H1 (cell line): ENCODE results near the gene RRH. TPM values are rescaled to one million over a fixed set of nuclear protein-coding genes. Genes with fewer than 3 reads are reported as not detected.

Source experiments
- CTCF ChIA-PET: fragments of 300-600 bp; sonication (Branson Sonifier 250); formaldehyde crosslinking; loops from one replicate; lab custom pipeline; 2021; ENCODE audit not compliant: partially characterized antibody; lab: Charles Lee
- POLR2A ChIA-PET: fragments of 300-600 bp; sonication (Branson Sonifier 250); formaldehyde crosslinking; loops from one replicate; lab custom pipeline; 2021; ENCODE audit warnings: inconsistent platforms; ENCODE audit not compliant: partially characterized antibody; lab: Charles Lee
- DNase-seq, 2 experiments: peaks; one replicate each; pipeline versions ENCODE4 v3.0.0 to v3.0.0-alpha.2; 2010 to 2022; ENCODE audit warnings: low spot score in 2 of 2, low read depth in 1 of 2, mixed read lengths in 1 of 2
- FAIRE-seq: peaks from 2 replicates; lab custom pipeline; 2011; peaks lifted over from hg19 to GRCh38; lab: Jason Lieb, UNC
- H2AFZ ChIP-seq: 2 replicates; pipeline ENCODE4 v1.8.1; 2012; ENCODE audit warnings: low read length, inconsistent platforms
- H2AK5ac ChIP-seq: 2 replicates; pipeline ENCODE4 v1.6.1; 2013; ENCODE audit warnings: low read depth, low read length
- H2BK120ac ChIP-seq: replicated peaks from 2 replicates; pipeline ENCODE3; 2013; ENCODE audit warnings: low read depth, low read length, inconsistent platforms
- H2BK12ac ChIP-seq: 2 replicates; pipeline ENCODE4 v1.6.1; 2013; ENCODE audit warnings: low read depth, low read length
- H2BK15ac ChIP-seq: 2 replicates; pipeline ENCODE4 v1.6.1; 2013; ENCODE audit warnings: low read length
- H2BK20ac ChIP-seq: 2 replicates; pipeline ENCODE4 v1.6.1; 2013; ENCODE audit warnings: low read length
- H2BK5ac ChIP-seq: 2 replicates; pipeline ENCODE4 v1.6.1; 2013; ENCODE audit warnings: low read depth, low read length
- H3K14ac ChIP-seq: 2 replicates; pipeline ENCODE4 v1.6.1; 2013; ENCODE audit warnings: inconsistent platforms; ENCODE audit not compliant: insufficient read length
- H3K18ac ChIP-seq: 2 replicates; pipeline ENCODE4 v1.6.1; 2013; ENCODE audit warnings: low read length; ENCODE audit errors: extremely low read depth
- H3K23ac ChIP-seq: 2 replicates; pipeline ENCODE4 v1.6.1; 2013; ENCODE audit warnings: inconsistent platforms; ENCODE audit not compliant: insufficient read length
- H3K23me2 ChIP-seq: 2 replicates; pipeline ENCODE4 v1.6.1; 2013; ENCODE audit warnings: low read depth, low read length
- H3K27ac ChIP-seq: 2 replicates; pipeline ENCODE4 v1.6.1; 2011; ENCODE audit warnings: low read depth, low read length, inconsistent platforms
- H3K27me3 ChIP-seq, 4 experiments: replicated peaks in 1 of 4; 1 replicate in 1 of 4; 2 replicates in 3 of 4; pipeline versions ENCODE4 v1.6.1 to v1.8.1; 2011 to 2013; ENCODE audit warnings: low read length in 3 of 4, mild to moderate bottlenecking in 3 of 4, inconsistent platforms in 2 of 4, mixed read lengths in 2 of 4, moderate library complexity in 1 of 4; ENCODE audit not compliant: control insufficient read depth in 3 of 4, insufficient read depth in 3 of 4; ENCODE audit errors: extremely low read depth in 1 of 4
- H3K36me3 ChIP-seq, 4 experiments: 2 replicates each; pipeline versions ENCODE4 v1.6.1 to v1.8.1; 2011 to 2013; ENCODE audit warnings: mild to moderate bottlenecking in 4 of 4, low read length in 3 of 4, moderate library complexity in 2 of 4, control low read depth in 1 of 4, inconsistent platforms in 1 of 4; ENCODE audit not compliant: insufficient read depth in 4 of 4, control insufficient read depth in 2 of 4
- H3K4ac ChIP-seq: replicated peaks from 2 replicates; pipeline ENCODE3; 2013; ENCODE audit warnings: low read length, low read depth, mixed read lengths, inconsistent platforms; ENCODE audit not compliant: insufficient read length
- H3K4me1 ChIP-seq, 4 experiments: replicated peaks in 1 of 4; 1 replicate in 1 of 4; 2 replicates in 3 of 4; pipeline versions ENCODE4 v1.6.1 to v1.8.1; 2011 to 2013; ENCODE audit warnings: low read length in 3 of 4, inconsistent platforms in 2 of 4, mixed read lengths in 1 of 4; ENCODE audit not compliant: insufficient read depth in 4 of 4, control insufficient read depth in 3 of 4
- H3K4me2 ChIP-seq, 2 experiments: 2 replicates each; pipeline versions ENCODE4 v1.6.1 to v1.8.1; 2011 to 2013; ENCODE audit warnings: low read depth in 2 of 2, low read length in 2 of 2, control low read depth in 1 of 2, inconsistent platforms in 1 of 2, mild to moderate bottlenecking in 1 of 2; ENCODE audit not compliant: insufficient read depth in 1 of 2
- H3K4me3 ChIP-seq, 4 experiments: fragments of 200-600, 300-600 bp in 1 of 4; sonication (generic), shearing (Covaris generic), sonication (Bioruptor Twin) in 1 of 4; 2 replicates each; pipeline versions ENCODE4 v1.5.1 to v1.8.1; 2011 to 2016; ENCODE audit warnings: low read length in 4 of 4, low read depth in 3 of 4, control low read depth in 2 of 4, inconsistent platforms in 2 of 4, mild to moderate bottlenecking in 2 of 4, mixed read lengths in 1 of 4, moderate library complexity in 1 of 4; ENCODE audit not compliant: insufficient read depth in 2 of 4; ENCODE audit errors: extremely low read depth in 1 of 4
- H3K56ac ChIP-seq: replicated peaks from 2 replicates; pipeline ENCODE3; 2013; ENCODE audit warnings: low read depth, mild to moderate bottlenecking, mixed read lengths, low read length, inconsistent platforms; ENCODE audit not compliant: insufficient read length
- H3K79me1 ChIP-seq: 2 replicates; pipeline ENCODE4 v1.6.1; 2013; ENCODE audit warnings: low read depth, low read length, control low read depth
- H3K79me2 ChIP-seq, 2 experiments: 2 replicates each; pipeline versions ENCODE4 v1.6.1 to v1.8.1; 2012 to 2013; ENCODE audit warnings: low read length in 2 of 2, mild to moderate bottlenecking in 2 of 2, inconsistent platforms in 1 of 2; ENCODE audit not compliant: insufficient read depth in 2 of 2, control insufficient read depth in 1 of 2
- H3K9ac ChIP-seq, 4 experiments: replicated peaks in 1 of 4; 1 replicate in 1 of 4; 2 replicates in 3 of 4; pipeline versions ENCODE4 v1.6.1 to v1.8.1; 2011 to 2013; ENCODE audit warnings: low read depth in 3 of 4, low read length in 3 of 4, control low read depth in 2 of 4, mild to moderate bottlenecking in 2 of 4, moderate library complexity in 2 of 4, inconsistent platforms in 1 of 4; ENCODE audit errors: extremely low read depth in 1 of 4
- H3K9me3 ChIP-seq, 2 experiments: 2 replicates each; pipeline versions ENCODE4 v1.6.1 to v1.8.1; 2012 to 2013; ENCODE audit warnings: mild to moderate bottlenecking in 2 of 2, moderate library complexity in 2 of 2, control low read depth in 1 of 2, inconsistent platforms in 1 of 2, low read depth in 1 of 2, low read length in 1 of 2, mixed read lengths in 1 of 2; ENCODE audit not compliant: insufficient read depth in 2 of 2
- H4K20me1 ChIP-seq, 2 experiments: replicated peaks in 1 of 2; 2 replicates each; pipeline versions ENCODE3 to v1.8.1; 2011 to 2013; ENCODE audit warnings: inconsistent platforms in 2 of 2, low read length in 2 of 2, mild to moderate bottlenecking in 1 of 2; ENCODE audit not compliant: insufficient read depth in 2 of 2, control insufficient read depth in 1 of 2
- H4K5ac ChIP-seq: 2 replicates; pipeline ENCODE4 v1.6.1; 2013; ENCODE audit warnings: low read length, low read depth, mixed read lengths, inconsistent platforms; ENCODE audit not compliant: insufficient read length
- H4K8ac ChIP-seq: 2 replicates; pipeline ENCODE4 v1.8.0; 2013; ENCODE audit warnings: mild to moderate bottlenecking, moderate library complexity, low read length, inconsistent platforms; ENCODE audit not compliant: insufficient read depth; ENCODE audit errors: extremely low read depth
- H4K91ac ChIP-seq: replicated peaks from 2 replicates; pipeline ENCODE3; 2013; ENCODE audit warnings: low read length, mixed read lengths, inconsistent platforms; ENCODE audit not compliant: insufficient read length
- RFX5 ChIP-seq: IDR thresholded peaks from 2 replicates; pipeline ENCODE4 v1.6.1; 2011; ENCODE audit warnings: low read depth, low read length, improper control_type of control experiment, borderline replicate concordance
- WGBS, 2 experiments: shearing (Covaris generic) in 1 of 2; methylation state at CpG; one replicate each; pipeline versions ENCODE4 v1.1.6 to v1.1.7; 2013 to 2015; ENCODE audit warnings: low lambda C conversion rate in 2 of 2, mixed read lengths in 2 of 2, inconsistent platforms in 1 of 2, low coverage in 1 of 2, missing lambda C conversion rate in 1 of 2; ENCODE audit not compliant: insufficient replicate concordance in 2 of 2, insufficient coverage in 1 of 2, insufficient read length in 1 of 2; ENCODE audit errors: extremely low coverage in 1 of 2, missing lambda C conversion rate in 1 of 2; 5-methylcytosine and 5-hydroxymethylcytosine counted together
- polyA plus RNA-seq, 7 experiments: library from polyadenylated mRNA; depleted of rRNA in 3 of 7; stranded (reverse) in 5 of 7; unstranded in 2 of 7; fragments of >200 nt in 5 of 7; fragments of 200-250 nt in 2 of 7; gene quantifications; 1 replicate in 5 of 7; 2 replicates in 1 of 7; 4 replicates in 1 of 7; pipeline versions ENCODE4 v1.2.1 to v1.2.3, GENCODE V29; 2011 to 2013; ENCODE audit warnings: missing spikeins in 2 of 7, mixed read lengths in 2 of 7
- total RNA-seq: library from RNA; stranded (reverse); fragmentation: NEBNext Ultra II Directional; extraction: Animal tissue kit (Norgen Biotek cat#: 25700); gene quantifications from 2 replicates; pipeline ENCODE4 v1.2.1, GENCODE V29; 2021

The RRH gene
- total and polyA plus RNA-seq, 2 of the 8 experiments (the other 6 are each of a cell fraction or from before 2014, with no cell fraction given), result 0.38 TPM; not detected in 1

DNA sequence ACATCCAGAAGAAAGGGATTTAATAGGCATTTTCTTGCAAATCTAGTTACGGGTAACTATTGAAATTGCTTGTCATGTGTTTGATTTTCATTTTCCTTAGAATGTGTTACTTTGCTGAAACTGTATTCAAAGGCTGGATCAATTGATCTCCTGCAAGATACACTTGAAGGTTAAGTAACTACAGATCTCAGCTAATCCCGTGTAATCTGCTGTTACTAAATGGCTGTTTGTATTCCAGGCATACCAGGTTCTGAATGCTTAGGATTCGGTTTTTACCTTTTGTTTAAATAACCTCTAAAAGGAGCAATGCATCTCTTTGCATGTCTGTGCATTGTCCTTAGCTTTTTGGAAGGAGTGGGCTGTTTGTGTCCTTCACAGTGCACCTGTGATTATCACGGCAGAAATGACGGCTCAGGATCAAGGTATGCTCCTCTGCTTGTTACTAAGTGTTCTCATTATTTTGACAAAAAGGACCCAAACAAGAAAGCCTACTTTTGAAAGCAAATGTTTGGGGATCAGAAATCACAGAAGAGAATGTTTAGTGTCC, 20.2 kb downstream of the RRH start, which contains the start of gene LRIT3:
Gene LRIT3, plus strand, starts transcription at position 212 of the 547 bp plus-strand sequence. Its CDS starts 95 bp downstream, at position 307.
- H4K91ac ChIP-seq, result no peak within 1 kb of the TSS
- H3K56ac ChIP-seq, result no peak within 1 kb of the TSS
- H3K4me3 ChIP-seq, result no peak within 1 kb of the TSS
- POLR2A ChIA-PET, result no interaction called here
- H3K27ac ChIP-seq, result no peak within 1 kb of the TSS
- H2BK120ac ChIP-seq, result no peak within 1 kb of the TSS
- no peaks in the 10 kb centered on the region for H3K23me2 ChIP-seq
- H3K4me1 ChIP-seq, result no peaks in the 10 kb centered on the region
- H3K9me3 ChIP-seq, result no peaks in the 10 kb centered on the region
- H3K18ac ChIP-seq, result no peak within 1 kb of the TSS
- no peak within 1 kb of the TSS for H2BK5ac ChIP-seq
- H4K5ac ChIP-seq, result no peak within 1 kb of the TSS
- H2BK20ac ChIP-seq, result no peak within 1 kb of the TSS
- FAIRE-seq (no peak), DNase-seq (no peak)
- no peaks in the 10 kb centered on the region for H3K79me1 ChIP-seq
- H3K9ac ChIP-seq, result no peak within 1 kb of the TSS
- no peaks in the 10 kb centered on the region for H4K20me1 ChIP-seq
- 0 out of 2 replicates have a peak within 1 kb of the TSS, but pooled peaks have one; percentile 77 for H2AFZ ChIP-seq
- H3K4me2 ChIP-seq, result no peak within 1 kb of the TSS
- no peak within 1 kb of the TSS for H2BK15ac ChIP-seq
- H3K27me3 ChIP-seq, result no peaks in the 10 kb centered on the region
- no peak within 1 kb of the TSS for H2BK12ac ChIP-seq
- H3K4ac ChIP-seq, result no peak within 1 kb of the TSS
- H3K23ac ChIP-seq, result no peak within 1 kb of the TSS
- no peaks in the 10 kb centered on the region for H3K36me3 ChIP-seq
- WGBS, 2 experiments, result 91% methylated on average over 5 of the region's 5 CpGs; no CpG with 5 or more reads in 1 of the 2 experiments
- CTCF ChIA-PET, result no interaction called here
- H3K79me2 ChIP-seq, result no peaks in the 10 kb centered on the region
- H2AK5ac ChIP-seq, result no peak within 1 kb of the TSS
- H4K8ac ChIP-seq, result no peak within 1 kb of the TSS
- H3K14ac ChIP-seq, result no peak within 1 kb of the TSS
- TF ChIP-seq RFX5, result no peak
